ENCODE results near the gene FBXO46.

The FBXO46 gene, protein sequence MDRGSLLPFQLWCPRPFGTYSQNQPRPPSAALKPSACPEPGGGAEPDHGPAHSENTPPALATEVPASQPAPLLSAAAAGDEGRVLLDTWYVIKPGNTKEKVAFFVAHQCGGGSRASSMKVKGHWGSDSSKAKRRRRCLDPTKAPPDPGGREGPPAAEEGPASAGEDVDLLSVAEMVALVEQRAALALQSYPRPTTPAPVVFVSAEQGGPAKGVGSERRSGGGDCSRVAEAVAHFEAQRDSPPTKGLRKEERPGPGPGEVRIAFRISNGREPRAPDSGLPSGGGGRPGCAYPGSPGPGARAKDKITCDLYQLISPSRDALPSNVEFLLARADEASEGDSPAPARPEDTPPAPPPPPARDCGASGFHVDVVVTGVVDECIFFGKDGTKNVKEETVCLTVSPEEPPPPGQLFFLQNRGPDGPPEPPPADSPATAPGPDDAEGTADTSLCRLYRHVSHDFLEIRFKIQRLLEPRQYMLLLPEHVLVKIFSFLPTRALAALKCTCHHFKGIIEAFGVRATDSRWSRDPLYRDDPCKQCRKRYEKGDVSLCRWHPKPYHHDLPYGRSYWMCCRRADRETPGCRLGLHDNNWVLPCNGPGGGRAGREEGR

DNA sequence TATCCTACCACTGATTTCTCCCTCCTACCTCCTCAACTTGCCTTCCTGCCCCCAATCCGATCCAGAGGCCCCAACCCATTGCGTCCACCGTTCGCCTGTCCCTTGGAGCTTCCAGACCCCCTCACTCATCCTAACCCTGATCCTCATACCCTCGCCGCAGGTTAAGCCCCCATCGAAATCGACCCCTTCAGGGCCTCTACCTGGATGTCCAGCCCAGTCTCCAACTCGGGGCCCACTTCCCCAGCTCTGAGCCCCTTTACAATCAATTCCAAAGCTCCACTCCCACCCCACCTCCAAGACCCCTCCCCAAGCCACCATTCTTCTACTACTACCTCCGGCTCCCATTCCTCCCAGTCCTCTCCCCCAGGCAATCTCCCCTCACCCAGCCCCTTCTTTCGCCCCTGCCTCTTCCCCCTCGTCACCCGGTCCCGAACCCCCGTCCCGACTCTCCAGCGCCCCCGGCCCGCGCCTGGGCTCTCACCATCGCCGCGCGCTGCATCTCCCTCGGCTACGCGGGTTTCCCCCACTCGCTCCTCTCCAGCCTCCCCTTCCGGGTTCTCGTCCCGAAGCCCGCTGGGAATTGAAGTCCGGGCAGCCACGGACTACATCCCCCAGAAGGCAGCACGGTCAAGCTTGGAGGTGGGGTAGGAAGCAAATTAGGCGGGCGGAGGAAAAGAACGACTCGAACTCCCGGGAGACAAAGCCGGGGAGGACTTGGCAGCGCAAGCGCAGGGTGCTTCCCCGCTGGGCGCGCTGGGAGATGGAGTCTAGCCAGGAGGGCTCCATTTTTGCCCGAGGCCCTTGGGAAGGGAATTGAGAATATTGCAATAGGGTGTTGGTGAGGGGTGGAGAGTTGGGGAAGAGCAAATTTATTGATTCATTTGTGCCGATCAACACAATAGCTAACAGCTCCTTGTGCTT is at the start of gene FBXO46:
Gene FBXO46, minus strand, starts transcription at position 529 of the 921 bp plus-strand sequence. CDS start 17,401 bp downstream, outside the sequence.
- DNase-seq = peak; percentile 98

DNA sequence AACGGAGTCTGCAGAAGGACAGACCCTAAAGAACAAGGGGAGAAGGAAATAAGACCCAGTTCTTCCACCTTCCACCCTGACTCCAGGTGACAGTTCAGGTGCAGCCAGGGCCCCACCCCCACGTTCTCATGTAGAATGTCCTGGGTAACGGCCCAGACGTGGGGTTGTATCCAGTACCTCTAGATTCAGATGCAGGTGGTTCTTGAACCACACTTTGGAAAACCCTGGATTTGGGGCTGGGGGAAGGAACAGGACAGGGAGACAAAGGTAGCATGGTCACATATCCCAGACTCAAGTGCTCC is 49.4 kb upstream of the FBXO46 start:
- peak; percentile 36 for DNase-seq

GRCh38 chr19:45779231-45780145 is 48.8 kb upstream of the FBXO46 start:
- DNase-seq = peak; percentile 92

GRCh38 chr19:45778010-45778661 is 47.4 kb upstream of the FBXO46 start:
- no peak for DNase-seq

- no peak for DNase-seq
Measured at GRCh38 chr19:45777395-45777961, 46.8 kb upstream of the FBXO46 start.

DNA sequence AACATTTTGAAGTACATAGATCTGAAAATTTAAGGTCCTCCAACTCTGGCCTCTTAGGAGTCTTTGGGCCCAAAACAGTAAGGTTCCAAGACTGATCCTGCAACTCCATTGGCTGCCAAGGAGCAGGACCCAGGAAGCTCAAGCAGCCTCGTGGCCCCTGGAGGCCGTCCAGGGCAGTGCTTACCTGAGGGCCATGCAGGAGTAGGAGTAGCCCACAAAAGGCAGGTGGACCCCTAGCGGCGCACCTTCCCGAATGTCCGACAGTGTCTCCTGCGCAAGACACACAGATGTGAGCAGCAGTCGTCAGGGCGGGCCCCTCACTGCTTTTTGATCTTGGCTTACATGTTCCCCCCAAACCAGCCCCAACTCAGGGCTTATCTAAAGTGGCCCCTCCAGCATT is 44.1 kb upstream of the FBXO46 start:
- DNase-seq = no peak

GRCh38 chr19:45773384-45773783 is 42.7 kb upstream of the FBXO46 start:
- no peak for DNase-seq

DNA sequence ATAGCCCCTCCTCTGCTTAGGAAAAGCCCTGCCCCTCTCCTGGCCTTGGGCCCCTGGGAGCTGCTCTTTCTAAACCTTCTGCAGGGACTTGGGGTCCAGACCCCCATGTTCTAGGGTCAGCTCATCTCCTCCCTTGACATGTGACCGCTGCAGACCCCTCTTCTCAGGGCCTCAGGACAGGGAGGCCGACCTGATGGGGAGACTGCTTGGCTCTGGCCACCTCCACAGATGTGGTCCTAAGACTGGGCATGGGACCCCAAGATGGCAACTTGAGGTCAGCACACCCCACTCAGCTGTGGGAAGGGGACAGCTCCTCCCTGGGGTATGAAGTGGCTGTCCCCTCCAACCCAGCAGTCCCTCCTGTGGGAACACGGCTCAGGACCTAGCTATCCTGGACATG is 42.2 kb upstream of the FBXO46 start:
- DNase-seq = no peak

- no peak for DNase-seq
Measured at GRCh38 chr19:45772130-45772840, 41.6 kb upstream of the FBXO46 start.

DNA sequence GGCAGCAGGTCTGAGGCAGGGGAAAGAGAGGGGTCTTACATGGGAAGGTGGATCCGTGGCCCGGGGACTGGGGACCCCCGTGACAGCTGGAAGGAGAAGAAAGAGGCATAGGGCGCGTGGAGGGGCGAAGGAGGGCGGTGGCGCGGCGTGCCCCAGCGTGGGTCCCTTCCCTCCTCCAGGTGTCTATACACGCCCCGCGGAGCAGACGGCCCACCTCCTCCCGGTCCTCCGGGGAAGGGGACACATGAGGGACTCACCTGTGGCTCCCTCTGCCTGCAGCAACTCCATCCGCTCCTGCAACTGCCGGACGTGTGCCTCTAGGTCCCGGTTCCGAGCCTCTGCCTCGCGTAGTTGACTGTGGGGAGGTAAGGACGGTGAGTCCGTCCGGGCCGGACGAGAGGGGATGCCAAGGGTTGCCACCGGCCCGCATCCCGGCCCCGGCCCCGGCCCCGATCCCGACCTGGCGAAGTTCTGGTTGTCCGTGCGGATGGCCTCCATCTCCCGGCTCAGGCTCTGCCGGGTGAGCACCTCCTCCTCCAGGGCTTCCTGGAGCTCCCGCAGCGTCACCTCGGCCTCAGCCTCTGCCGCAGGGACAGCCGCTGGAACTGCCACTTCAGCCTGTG is 40.7 kb upstream of the FBXO46 start:
- no peak for DNase-seq

DNA sequence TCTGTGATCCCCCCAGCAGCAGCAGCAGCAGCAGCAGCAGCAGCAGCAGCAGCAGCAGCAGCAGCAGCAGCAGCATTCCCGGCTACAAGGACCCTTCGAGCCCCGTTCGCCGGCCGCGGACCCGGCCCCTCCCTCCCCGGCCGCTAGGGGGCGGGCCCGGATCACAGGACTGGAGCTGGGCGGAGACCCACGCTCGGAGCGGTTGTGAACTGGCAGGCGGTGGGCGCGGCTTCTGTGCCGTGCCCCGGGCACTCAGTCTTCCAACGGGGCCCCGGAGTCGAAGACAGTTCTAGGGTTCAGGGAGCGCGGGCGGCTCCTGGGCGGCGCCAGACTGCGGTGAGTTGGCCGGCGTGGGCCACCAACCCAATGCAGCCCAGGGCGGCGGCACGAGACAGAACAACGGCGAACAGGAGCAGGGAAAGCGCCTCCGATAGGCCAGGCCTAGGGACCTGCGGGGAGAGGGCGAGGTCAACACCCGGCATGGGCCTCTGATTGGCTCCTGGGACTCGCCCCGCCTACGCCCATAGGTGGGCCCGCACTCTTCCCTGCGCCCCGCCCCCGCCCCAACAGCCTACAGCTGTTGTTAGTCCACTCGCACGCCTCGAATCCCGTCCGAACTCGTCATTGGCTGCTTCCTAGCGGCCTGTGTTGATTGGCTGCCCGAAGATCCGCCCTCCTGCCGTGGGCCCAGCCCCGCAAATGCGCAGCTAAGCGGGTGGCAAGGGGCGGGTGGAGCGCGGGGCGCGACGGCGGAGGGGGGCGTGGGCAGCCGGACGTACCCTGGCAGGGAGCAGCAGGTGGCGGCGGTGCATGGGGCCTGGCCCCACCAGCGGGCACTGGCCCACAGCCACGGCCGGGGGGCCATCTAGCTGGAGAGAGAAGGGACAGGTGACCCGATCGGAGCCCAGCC is 39.8 kb upstream of the FBXO46 start:
- DNase-seq = peak; percentile 97

DNA sequence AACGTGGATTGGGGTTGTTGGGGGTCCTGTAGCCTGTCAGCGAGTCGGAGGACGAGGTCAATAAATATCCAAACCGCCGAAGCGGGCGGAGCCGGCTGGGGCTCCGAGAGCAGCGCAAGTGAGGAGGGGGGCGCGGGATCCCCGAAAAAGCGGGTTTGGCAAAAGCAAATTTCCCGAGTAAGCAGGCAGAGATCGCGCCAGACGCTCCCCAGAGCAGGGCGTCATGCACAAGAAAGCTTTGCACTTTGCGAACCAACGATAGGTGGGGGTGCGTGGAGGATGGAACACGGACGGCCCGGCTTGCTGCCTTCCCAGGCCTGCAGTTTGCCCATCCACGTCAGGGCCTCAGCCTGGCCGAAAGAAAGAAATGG is 39.1 kb upstream of the FBXO46 start:
- DNase-seq = no peak

DNA sequence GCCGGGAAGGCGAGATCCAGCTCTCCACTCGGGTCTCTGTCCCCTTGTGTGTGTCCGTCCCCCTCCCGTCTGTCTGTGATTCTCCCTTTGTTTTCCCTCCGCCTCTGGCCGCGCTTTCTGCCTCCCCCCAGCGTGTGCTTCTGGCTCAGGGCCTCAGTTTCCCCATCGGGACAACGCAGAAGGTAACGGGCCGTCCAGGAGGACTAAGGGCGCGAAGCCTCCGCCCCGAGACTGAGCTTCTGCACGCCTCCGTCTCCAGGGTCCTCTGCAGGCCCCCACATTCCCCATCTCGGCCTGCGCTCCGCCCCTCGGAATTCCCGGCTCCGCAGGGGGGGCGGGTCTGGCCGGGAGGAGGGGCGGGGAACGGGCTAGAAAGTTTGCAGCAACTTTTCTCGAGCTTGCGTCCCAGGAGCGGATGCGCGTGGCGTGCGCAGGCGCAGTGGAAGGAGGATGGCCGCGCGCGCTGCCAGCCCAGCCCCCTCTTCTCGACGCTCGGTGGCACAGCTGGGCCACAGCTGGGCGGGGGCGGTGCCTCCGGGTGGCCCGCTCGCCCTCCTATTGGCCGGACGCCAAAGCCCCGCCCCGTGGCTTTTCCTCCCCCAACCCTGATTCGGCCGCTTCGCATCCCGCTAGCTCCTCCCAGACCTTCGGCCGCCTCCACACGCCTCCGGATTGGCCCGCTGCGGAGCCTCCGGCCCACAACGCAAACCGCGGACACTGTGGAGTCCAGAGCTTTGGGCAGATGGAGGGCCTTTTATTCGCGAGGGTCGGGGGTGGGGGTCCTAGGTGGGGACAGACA is 38.5 kb upstream of the FBXO46 start, which contains the start of gene SIX5:
Gene SIX5, minus strand, starts transcription at position 269 of the 799 bp plus-strand sequence. CDS start 408 bp downstream, outside the sequence.
- DNase-seq = peak; percentile 92

DNA sequence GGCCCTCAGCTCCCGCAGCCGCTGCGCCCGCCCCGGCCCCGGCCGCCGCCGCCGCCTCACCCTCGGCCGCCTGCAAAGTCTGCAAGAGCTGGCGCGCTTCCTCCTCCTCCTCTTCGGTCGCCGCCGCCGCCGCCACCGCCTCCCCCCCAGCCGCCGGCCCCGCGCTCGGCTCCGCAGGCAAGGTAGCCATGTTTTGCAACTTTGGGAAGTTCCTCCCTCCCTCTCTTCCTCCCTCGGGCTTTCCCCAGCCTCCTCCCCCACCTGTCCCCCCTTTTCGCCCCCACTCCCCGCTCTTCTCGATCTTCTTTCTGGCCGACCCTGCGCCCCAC is 37.9 kb upstream of the FBXO46 start:
- no peak for DNase-seq

DNA sequence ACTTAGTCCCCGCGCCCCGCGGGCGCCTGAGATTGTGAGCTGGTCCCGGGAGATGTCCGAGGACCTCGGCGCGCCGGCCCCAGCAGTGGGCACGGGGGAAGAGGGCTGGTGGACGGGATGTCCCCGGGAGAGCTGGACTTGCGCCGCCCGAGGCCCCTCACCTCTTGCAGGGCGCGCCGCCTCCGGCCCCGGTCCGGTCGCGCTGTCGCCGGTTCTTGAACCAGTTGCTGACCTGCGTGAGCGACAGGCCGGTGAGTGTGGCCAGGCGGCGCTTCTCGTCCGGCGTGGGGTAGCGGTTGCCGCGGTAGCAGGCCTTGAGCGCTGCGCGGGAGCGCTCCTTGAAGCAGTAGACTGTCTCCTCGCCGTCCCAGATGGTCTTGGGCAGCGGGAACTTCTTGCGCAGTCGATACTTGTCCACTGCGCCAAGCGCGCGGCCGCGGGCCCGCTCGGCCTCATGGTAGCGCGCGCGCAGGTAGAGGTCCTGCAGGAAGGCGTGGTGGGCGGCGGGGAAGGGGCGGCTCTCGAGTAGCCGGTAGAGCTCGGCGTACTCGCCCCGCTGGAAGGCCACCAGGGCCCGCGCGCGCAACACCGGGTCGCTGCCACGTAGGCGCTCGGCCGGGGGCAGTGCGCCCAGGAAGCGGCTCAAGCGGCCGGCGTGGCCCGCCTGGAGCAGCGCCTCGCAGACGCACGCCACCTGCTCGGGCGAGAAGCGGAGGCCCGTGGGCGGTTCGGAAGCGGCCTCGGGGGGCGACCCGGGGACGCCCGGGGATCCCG is 37.4 kb upstream of the FBXO46 start:
- DNase-seq = no peak

- peak; percentile 39 for DNase-seq
Measured at GRCh38 chr19:45767410-45767880, 36.7 kb upstream of the FBXO46 start.

DNA sequence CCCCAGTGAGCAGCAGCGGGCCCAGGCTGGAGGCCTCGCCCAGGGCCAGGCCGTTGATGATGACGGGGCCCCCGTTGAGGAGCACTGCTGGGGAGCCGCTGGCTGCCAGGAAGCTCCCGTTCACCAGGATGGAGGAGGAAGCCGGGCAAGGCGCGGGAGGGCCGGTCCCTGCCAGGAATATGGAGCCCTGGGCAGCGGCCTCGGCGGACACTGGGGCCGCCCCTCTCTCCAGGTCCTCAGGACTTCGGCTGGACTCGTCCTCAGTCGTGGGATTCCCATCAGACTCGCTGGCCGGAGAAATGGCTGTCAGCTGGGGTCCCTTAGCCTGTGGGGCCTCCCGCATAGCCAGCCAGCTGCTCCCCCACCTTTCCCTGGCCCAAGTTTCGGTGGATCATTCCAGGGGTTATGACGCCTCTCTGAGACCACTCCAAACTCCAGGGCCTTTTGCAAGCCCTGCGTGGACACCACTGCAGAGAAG is 36.2 kb upstream of the FBXO46 start:
- DNase-seq = no peak

All from DMS79 treated with DMSO at 0.1 percent for 48 hours (cell line).